ENCODE measurements around the gene ARMC9. TPM values are rescaled to one million over a fixed set of nuclear protein-coding genes. Genes with fewer than 3 reads are reported as not detected.

The ARMC9 gene
- total and polyA plus RNA-seq, 2 donors from 2014 or later = 7.3 to 18.2 TPM

DNA sequence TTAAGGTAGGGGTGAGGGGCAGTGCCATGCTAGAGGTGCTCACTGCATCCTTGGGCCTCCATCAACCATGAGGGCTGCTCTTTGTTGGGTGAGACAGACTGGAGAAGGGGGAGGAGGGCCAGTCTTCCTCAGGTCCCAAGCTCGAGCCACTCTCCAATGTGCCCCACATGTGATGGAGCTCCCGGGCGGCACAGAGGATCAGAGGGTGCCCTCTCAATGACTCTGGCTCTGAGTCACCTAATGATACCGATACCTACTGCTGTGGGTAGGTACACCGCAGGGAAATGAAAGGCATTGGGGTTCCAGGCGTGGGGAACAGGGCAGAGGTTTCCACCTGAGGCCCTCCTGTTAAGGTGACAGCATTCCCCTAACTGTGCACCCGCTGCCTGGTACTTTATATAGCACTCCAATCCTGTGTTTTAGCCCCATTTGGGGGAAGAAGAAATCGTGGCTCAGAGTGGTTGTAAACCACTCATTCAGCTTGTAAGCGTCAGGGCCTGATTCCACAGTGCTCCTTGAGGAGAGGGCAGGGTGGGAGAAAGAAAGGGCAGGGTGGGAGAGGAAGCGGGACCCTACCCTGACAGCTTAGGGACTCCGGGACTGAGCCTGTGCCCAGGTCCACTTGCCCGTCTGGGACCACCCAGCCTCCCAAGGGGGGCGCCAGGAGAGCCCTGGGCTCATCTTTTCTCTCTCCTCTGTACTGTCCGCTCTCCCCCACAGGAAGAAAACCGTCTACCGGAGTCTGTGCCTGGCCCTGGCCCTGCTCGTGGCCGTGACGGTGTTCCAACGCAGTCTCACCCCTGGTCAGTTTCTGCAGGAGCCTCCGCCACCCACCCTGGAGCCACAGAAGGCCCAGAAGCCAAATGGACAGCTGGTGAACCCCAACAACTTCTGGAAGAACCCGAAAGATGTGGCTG lies 198.8 kb downstream of the ARMC9 start:
- TF ChIP-seq, protein P1, sequence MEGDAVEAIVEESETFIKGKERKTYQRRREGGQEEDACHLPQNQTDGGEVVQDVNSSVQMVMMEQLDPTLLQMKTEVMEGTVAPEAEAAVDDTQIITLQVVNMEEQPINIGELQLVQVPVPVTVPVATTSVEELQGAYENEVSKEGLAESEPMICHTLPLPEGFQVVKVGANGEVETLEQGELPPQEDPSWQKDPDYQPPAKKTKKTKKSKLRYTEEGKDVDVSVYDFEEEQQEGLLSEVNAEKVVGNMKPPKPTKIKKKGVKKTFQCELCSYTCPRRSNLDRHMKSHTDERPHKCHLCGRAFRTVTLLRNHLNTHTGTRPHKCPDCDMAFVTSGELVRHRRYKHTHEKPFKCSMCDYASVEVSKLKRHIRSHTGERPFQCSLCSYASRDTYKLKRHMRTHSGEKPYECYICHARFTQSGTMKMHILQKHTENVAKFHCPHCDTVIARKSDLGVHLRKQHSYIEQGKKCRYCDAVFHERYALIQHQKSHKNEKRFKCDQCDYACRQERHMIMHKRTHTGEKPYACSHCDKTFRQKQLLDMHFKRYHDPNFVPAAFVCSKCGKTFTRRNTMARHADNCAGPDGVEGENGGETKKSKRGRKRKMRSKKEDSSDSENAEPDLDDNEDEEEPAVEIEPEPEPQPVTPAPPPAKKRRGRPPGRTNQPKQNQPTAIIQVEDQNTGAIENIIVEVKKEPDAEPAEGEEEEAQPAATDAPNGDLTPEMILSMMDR (IDR thresholded peaks at IDR 0.05; ENCODE audit: borderline replicate concordance, extremely low read depth, insufficient read depth) = no peak
- H3K4me1 ChIP-seq (ENCODE audit: control insufficient read depth in 2 of 3, insufficient read depth in 2 of 3, low read depth in 1 of 3, low read length in 3 of 3) = peaks cover 0 to 8% (median 0%) of the 10 kb centered on the region in 3 donors
- DNase-seq = peak in 1 of 5 donors; percentile 48
- no peak for FAIRE-seq
- no peaks in the 10 kb centered on the region for H3K36me3 ChIP-seq (ENCODE audit: control insufficient read depth in 2 of 3, insufficient read depth in 3 of 3, low read length in 3 of 3)
- H3K27me3 ChIP-seq (ENCODE audit: control insufficient read depth, insufficient read depth, low read length) = no peaks in the 10 kb centered on the region
- H3K4me3 ChIP-seq (ENCODE audit: low read length in 3 of 3) = no peak overlapping the region
- no peaks in the 10 kb centered on the region for H3K9me3 ChIP-seq (ENCODE audit: control insufficient read depth in 2 of 3, insufficient read depth in 1 of 3, low read length in 3 of 3)
- intact Hi-C loops (cut with DNase I) = no loop called here
- H3K9ac ChIP-seq (ENCODE audit: low read length in 3 of 3) = no peak overlapping the region
- no peak overlapping the region for H3K27ac ChIP-seq (ENCODE audit: low read depth in 2 of 2, low read length in 2 of 2)

DNA sequence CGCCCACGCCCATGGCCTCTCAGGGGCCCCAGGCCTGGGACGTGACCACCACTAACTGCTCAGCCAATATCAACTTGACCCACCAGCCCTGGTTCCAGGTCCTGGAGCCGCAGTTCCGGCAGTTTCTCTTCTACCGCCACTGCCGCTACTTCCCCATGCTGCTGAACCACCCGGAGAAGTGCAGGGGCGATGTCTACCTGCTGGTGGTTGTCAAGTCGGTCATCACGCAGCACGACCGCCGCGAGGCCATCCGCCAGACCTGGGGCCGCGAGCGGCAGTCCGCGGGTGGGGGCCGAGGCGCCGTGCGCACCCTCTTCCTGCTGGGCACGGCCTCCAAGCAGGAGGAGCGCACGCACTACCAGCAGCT lies 199.5 kb downstream of the ARMC9 start:
- H3K27ac ChIP-seq (ENCODE audit: low read depth in 2 of 2, low read length in 2 of 2) = no peak overlapping the region
- no peak overlapping the region for H3K9ac ChIP-seq (ENCODE audit: low read length in 3 of 3)
- TF ChIP-seq, protein P1 (IDR thresholded peaks at IDR 0.05; ENCODE audit: borderline replicate concordance, extremely low read depth, insufficient read depth) = no peak
- H3K4me1 ChIP-seq (ENCODE audit: control insufficient read depth in 2 of 3, insufficient read depth in 2 of 3, low read depth in 1 of 3, low read length in 3 of 3) = peaks cover 0 to 8% (median 0%) of the 10 kb centered on the region in 3 donors
- H3K9me3 ChIP-seq (ENCODE audit: control insufficient read depth in 2 of 3, insufficient read depth in 1 of 3, low read length in 3 of 3) = no peaks in the 10 kb centered on the region
- FAIRE-seq (no peak), DNase-seq (peak in 1 of 5 donors; percentile 60)
- intact Hi-C loops (cut with DNase I) = no loop called here
- no peak overlapping the region for H3K4me3 ChIP-seq (ENCODE audit: low read length in 3 of 3)
- no peaks in the 10 kb centered on the region for H3K27me3 ChIP-seq (ENCODE audit: control insufficient read depth, insufficient read depth, low read length)
- no peaks in the 10 kb centered on the region for H3K36me3 ChIP-seq (ENCODE audit: control insufficient read depth in 2 of 3, insufficient read depth in 3 of 3, low read length in 3 of 3)

DNA sequence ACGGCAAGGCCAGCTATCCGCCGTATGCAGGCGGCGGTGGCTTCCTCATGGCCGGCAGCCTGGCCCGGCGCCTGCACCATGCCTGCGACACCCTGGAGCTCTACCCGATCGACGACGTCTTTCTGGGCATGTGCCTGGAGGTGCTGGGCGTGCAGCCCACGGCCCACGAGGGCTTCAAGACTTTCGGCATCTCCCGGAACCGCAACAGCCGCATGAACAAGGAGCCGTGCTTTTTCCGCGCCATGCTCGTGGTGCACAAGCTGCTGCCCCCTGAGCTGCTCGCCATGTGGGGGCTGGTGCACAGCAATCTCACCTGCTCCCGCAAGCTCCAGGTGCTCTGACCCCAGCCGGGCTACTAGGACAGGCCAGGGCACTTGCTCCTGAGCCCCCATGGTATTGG lies 200.2 kb downstream of the ARMC9 start:
- no peak overlapping the region for H3K4me3 ChIP-seq (ENCODE audit: low read length in 3 of 3)
- FAIRE-seq (no peak), DNase-seq (no peak)
- no peak overlapping the region for H3K27ac ChIP-seq (ENCODE audit: low read depth in 2 of 2, low read length in 2 of 2)
- H3K4me1 ChIP-seq (ENCODE audit: control insufficient read depth in 2 of 3, insufficient read depth in 2 of 3, low read depth in 1 of 3, low read length in 3 of 3) = peaks cover 0 to 8% (median 0%) of the 10 kb centered on the region in 3 donors
- no peak overlapping the region for H3K9ac ChIP-seq (ENCODE audit: low read length in 3 of 3)
- H3K9me3 ChIP-seq (ENCODE audit: control insufficient read depth in 2 of 3, insufficient read depth in 1 of 3, low read length in 3 of 3) = no peaks in the 10 kb centered on the region
- H3K36me3 ChIP-seq (ENCODE audit: control insufficient read depth in 2 of 3, insufficient read depth in 3 of 3, low read length in 3 of 3) = no peaks in the 10 kb centered on the region
- no peaks in the 10 kb centered on the region for H3K27me3 ChIP-seq (ENCODE audit: control insufficient read depth, insufficient read depth, low read length)
- intact Hi-C loops (cut with DNase I) = no loop called here
- TF ChIP-seq, protein P1 (IDR thresholded peaks at IDR 0.05; ENCODE audit: borderline replicate concordance, extremely low read depth, insufficient read depth) = no peak
